HG02981 (cell line): Measurements from ENCODE around the gene FOXO6.

ENCODE experiments used
- ATAC-seq: cut with Tn5 transposase; IDR thresholded peaks from one replicate; pipeline ENCODE4 v1.9.1; 2021; ENCODE audit warnings: mild to moderate bottlenecking, moderate library complexity; ENCODE audit not compliant: unreplicated experiment

The FOXO6 gene

GRCh38 chr1:41399145-41399795, 38.0 kb downstream of the FOXO6 start:
- no peak for ATAC-seq

- ATAC-seq: no peak
These were observed 39.0 kb downstream of the FOXO6 start for GRCh38 chr1:41400225-41400624.

GRCh38 chr1:41401899-41402298, 40.7 kb downstream of the FOXO6 start:
- no peak for ATAC-seq

- ATAC-seq: no peak
These were observed 43.1 kb downstream of the FOXO6 start for GRCh38 chr1:41404308-41404761.

- ATAC-seq: no peak
These were observed 46.5 kb downstream of the FOXO6 start for GRCh38 chr1:41407664-41408252.

GRCh38 chr1:41408691-41409090, 47.5 kb downstream of the FOXO6 start:
- no peak for ATAC-seq

GRCh38 chr1:41409825-41410224, 48.6 kb downstream of the FOXO6 start:
- no peak for ATAC-seq

GRCh38 chr1:41410462-41410861, 49.2 kb downstream of the FOXO6 start:
- ATAC-seq: no peak

GRCh38 chr1:41411229-41411628, 50.0 kb downstream of the FOXO6 start:
- no peak for ATAC-seq

- ATAC-seq: no peak
These were observed 51.5 kb downstream of the FOXO6 start for GRCh38 chr1:41412748-41413147.

- no peak for ATAC-seq
These were observed 52.6 kb downstream of the FOXO6 start for GRCh38 chr1:41413748-41414281.

GRCh38 chr1:41414296-41414695, 53.1 kb downstream of the FOXO6 start:
- ATAC-seq: no peak

GRCh38 chr1:41414716-41415306, 53.6 kb downstream of the FOXO6 start:
- no peak for ATAC-seq

GRCh38 chr1:41416081-41416480, 54.8 kb downstream of the FOXO6 start:
- ATAC-seq: no peak

GRCh38 chr1:41416552-41417334, 55.5 kb downstream of the FOXO6 start:
- ATAC-seq: no peak

- ATAC-seq: no peak
These were observed 56.1 kb downstream of the FOXO6 start for GRCh38 chr1:41417335-41417682.

GRCh38 chr1:41417746-41418145, 56.5 kb downstream of the FOXO6 start:
- no peak for ATAC-seq

GRCh38 chr1:41418857-41419583, 57.8 kb downstream of the FOXO6 start:
- ATAC-seq: no peak

GRCh38 chr1:41419584-41420295, 58.5 kb downstream of the FOXO6 start:
- ATAC-seq: no peak

GRCh38 chr1:41420351-41420750, 59.1 kb downstream of the FOXO6 start:
- no peak for ATAC-seq
